Left lung (tissue), 10 donors: ENCODE data around the gene EXOG. TPM values are rescaled to one million over a fixed set of nuclear protein-coding genes. Genes with fewer than 3 reads are reported as not detected.

Experiments used
- ATAC-seq: fragments of 200-7000 bp; cut with Tn5 transposase; one replicate; pipeline ENCODE4 v1.9.1; 2020; ENCODE audit warnings: moderate library complexity
- DNase-seq, 4 donors: peaks; one replicate each; pipeline ENCODE4 v3.0.0-alpha.2; 2013 to 2020
- H3K27ac ChIP-seq, 2 donors: fragments of 200-600 bp; sonication (generic) in 1 of 2; one replicate each; pipeline versions ENCODE4 v1.5.0 to v1.8.0; 2020 to 2021
- H3K27me3 ChIP-seq, 2 donors: fragments of 200-600 bp; sonication (generic) in 1 of 2; one replicate each; pipeline versions ENCODE4 v1.5.0 to v1.8.0; 2020 to 2021
- H3K36me3 ChIP-seq, 2 donors: fragments of 200-600 bp; sonication (generic) in 1 of 2; one replicate each; pipeline versions ENCODE4 v1.5.0 to v1.8.0; 2020 to 2021
- H3K4me1 ChIP-seq, 2 donors: fragments of 200-600 bp; one replicate each; pipeline ENCODE4 v1.8.0; 2021
- H3K4me3 ChIP-seq, 2 donors: fragments of 200-600 bp; sonication (generic) in 1 of 2; one replicate each; pipeline versions ENCODE4 v1.5.0 to v1.8.0; 2020 to 2021; ENCODE audit warnings: mild to moderate bottlenecking in 1 of 2
- H3K9me3 ChIP-seq, 2 donors: fragments of 200-600 bp; sonication (generic) in 1 of 2; one replicate each; pipeline versions ENCODE4 v1.5.0 to v1.8.0; 2020 to 2021
- intact Hi-C, 2 donors: fragments of 100-400 bp; cut with DNase I; formaldehyde crosslinking; loops; one replicate each; pipeline versions ENCODE4 v1.11.2 to v1.14.2; 2022
- polyA plus RNA-seq, 6 donors: library from polyadenylated mRNA; unstranded; fragments of 120-200 nt; gene quantifications; one replicate each; pipeline ENCODE4 v1.2.1, GENCODE V29; 2013; ENCODE audit not compliant: insufficient read length in 6 of 6
- total RNA-seq, 2 donors: library from RNA; stranded (reverse); fragmentation: NEBNext Ultra II Directional; extraction: Animal tissue kit (Norgen Biotek cat#: 25700); gene quantifications; one replicate each; pipeline ENCODE4 v1.2.1, GENCODE V29; 2021
- TF ChIP-seq, protein P1 (sequence below), 2 donors: fragments of 200-600 bp; sonication (generic) in 1 of 2; IDR thresholded peaks; one replicate each; pipeline versions ENCODE4 v1.5.0 to v1.8.0; 2021; ENCODE audit warnings: antibody characterized with exemption in 2 of 2
- donor health status: DM: no; HTN: yes; CAD: no.
- donor health status: DM: no; HTN: no; CAD: no.

EXOG gene
- total and polyA plus RNA-seq, 8 donors: 12.8 to 25.6 (median 18.9) TPM

DNA sequence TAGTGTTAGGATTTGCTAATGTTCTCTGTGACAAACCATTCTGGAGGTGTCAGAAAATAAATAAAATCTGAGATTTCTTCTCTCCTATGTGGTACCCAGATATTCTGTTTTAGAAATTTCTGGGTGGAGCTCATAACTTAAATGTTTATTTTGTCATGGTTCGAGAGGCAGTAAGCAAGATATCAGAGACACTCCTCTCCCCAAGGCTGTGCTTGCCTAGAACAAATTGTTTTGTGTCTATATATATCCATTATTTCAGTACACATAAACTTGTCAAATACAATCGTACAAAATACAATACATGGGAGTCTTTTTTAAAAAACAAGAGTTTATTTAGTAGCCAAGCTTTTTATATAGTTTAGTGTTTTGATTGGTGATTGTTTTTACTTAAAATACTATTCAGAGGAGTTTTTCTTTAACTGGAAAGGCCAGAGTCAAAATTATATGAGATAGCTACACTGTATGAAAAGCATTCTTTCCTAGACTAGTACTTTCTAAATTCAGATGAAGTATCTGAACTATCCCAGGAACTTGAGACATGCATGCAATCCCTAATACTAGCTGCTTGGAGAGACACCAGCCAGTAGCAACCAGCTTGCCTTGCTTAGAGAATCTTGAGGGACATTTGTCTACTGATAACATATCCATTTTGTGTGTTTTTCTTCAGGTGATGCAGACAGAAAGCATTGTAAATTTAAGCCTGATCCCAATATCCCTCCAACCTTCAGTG, 4.7 kb downstream of the EXOG start:
- H3K9me3 ChIP-seq: no peaks in the 10 kb centered on the region
- DNase-seq (no peak), ATAC-seq (no peak)
- H3K27me3 ChIP-seq: no peaks in the 10 kb centered on the region
- H3K27ac ChIP-seq: no peak overlapping the region
- peaks cover 0 to 53% of the 10 kb centered on the region in 2 donors for H3K36me3 ChIP-seq
- H3K4me3 ChIP-seq: no peak overlapping the region
- H3K4me1 ChIP-seq: peaks cover 0 to 8% of the 10 kb centered on the region in 2 donors
- intact Hi-C loops: no loop called here
- TF ChIP-seq, protein P1, sequence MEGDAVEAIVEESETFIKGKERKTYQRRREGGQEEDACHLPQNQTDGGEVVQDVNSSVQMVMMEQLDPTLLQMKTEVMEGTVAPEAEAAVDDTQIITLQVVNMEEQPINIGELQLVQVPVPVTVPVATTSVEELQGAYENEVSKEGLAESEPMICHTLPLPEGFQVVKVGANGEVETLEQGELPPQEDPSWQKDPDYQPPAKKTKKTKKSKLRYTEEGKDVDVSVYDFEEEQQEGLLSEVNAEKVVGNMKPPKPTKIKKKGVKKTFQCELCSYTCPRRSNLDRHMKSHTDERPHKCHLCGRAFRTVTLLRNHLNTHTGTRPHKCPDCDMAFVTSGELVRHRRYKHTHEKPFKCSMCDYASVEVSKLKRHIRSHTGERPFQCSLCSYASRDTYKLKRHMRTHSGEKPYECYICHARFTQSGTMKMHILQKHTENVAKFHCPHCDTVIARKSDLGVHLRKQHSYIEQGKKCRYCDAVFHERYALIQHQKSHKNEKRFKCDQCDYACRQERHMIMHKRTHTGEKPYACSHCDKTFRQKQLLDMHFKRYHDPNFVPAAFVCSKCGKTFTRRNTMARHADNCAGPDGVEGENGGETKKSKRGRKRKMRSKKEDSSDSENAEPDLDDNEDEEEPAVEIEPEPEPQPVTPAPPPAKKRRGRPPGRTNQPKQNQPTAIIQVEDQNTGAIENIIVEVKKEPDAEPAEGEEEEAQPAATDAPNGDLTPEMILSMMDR (IDR thresholded peaks at IDR 0.05): no peak

DNA sequence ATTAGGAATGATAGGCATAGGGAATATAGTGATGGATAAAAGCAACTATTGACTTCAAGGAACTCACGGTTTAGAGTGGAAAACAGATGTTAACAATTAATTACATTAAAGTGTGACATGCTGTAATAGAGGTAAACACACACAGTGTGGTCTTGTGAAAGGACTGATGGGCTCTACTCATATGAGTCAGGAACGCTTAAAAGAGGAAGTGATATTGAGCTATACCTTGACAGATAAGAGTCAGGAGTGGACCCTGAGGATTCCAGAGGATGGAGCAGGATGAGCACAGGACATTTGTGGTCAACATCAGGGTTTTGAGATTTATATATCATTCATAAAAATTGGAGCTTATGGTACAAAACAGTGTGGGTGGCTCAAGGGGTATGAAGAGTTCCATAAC, 11.0 kb downstream of the EXOG start:
- ATAC-seq (no peak), DNase-seq (no peak)
- intact Hi-C loops: no loop called here
- Histone ChIP-seq H3K4me3 (no peak overlapping the region), H3K4me1 (no peaks in the 10 kb centered on the region), H3K27ac (no peak overlapping the region), H3K27me3 (no peaks in the 10 kb centered on the region), H3K9me3 (no peaks in the 10 kb centered on the region), H3K36me3 (peaks cover 0 to 87% of the 10 kb centered on the region in 2 donors)
- TF ChIP-seq, protein P1 (IDR thresholded peaks at IDR 0.05): no peak

DNA sequence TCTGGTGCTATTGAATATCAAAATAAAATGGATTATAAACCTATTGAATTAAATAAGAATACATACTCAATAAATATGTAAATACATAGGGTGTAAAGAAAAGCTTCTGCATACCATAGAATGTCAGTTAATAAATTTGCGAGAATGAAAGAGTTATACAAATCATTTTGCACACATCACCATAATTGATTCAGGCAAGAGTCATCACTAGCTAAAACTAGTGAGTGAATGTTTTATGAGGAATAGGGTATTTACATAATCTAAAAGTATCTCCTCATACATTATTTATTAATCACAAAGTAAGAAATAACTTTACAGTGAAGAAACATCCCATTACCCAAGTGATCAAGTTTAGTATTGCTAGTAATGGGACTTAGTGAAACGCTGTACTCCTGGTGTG, 13.6 kb downstream of the EXOG start:
- no peak overlapping the region for H3K4me3 ChIP-seq
- DNase-seq (no peak), ATAC-seq (no peak)
- TF ChIP-seq, protein P1 (IDR thresholded peaks at IDR 0.05): no peak
- no peaks in the 10 kb centered on the region for H3K9me3 ChIP-seq
- peaks cover 0 to 83% of the 10 kb centered on the region in 2 donors for H3K36me3 ChIP-seq
- no peaks in the 10 kb centered on the region for H3K4me1 ChIP-seq
- no peak overlapping the region for H3K27ac ChIP-seq
- intact Hi-C loops: no loop called here
- no peaks in the 10 kb centered on the region for H3K27me3 ChIP-seq

DNA sequence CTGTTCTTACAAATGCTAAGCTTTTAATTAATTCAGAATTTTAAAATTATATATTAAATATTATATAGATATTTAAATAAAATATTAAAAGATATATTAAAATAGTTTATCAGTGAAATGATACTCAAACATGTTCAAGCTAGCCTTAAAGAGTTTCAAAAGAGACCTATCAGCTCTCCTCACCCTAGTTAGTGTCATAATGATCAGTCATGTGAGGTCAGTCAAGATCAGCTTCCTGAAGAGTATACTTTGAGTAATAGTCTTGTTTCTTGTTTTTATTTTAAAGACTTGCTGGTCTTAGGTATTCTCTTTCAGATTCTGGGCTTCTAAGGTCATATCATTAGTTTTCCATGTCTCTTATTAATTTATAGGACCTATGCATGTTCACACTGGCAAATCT, 14.5 kb downstream of the EXOG start:
- Histone ChIP-seq H3K27ac (no peak overlapping the region), H3K27me3 (no peaks in the 10 kb centered on the region), H3K4me3 (no peak overlapping the region), H3K36me3 (peaks cover 0 to 85% of the 10 kb centered on the region in 2 donors), H3K4me1 (no peaks in the 10 kb centered on the region), H3K9me3 (no peaks in the 10 kb centered on the region)
- TF ChIP-seq, protein P1 (IDR thresholded peaks at IDR 0.05): no peak
- ATAC-seq: no peak
- no peak for DNase-seq
- intact Hi-C loops: no loop called here

DNA sequence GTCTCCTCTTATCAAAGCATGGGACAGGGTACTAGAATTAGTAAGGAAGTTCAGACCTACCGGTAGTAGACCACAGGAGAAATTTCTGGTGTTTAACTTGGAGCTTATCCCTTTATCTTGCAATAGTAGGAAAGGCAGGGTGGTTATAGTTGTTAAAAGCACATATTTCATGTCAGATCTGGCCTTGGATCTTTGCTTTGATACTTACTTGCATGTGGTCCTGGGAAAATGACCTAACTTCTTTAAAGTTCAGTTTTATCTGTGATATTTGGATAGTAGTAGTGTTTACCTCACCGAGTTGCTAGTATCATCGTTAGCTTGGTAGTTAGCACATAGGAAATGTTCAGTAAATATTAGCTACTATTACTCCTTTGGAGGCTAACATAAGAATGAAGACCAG, 15.4 kb downstream of the EXOG start:
- DNase-seq (no peak), ATAC-seq (no peak)
- H3K36me3 ChIP-seq: peaks cover 0 to 80% of the 10 kb centered on the region in 2 donors
- intact Hi-C loops: no loop called here
- H3K27me3 ChIP-seq: no peaks in the 10 kb centered on the region
- no peaks in the 10 kb centered on the region for H3K9me3 ChIP-seq
- TF ChIP-seq, protein P1 (IDR thresholded peaks at IDR 0.05): no peak
- no peaks in the 10 kb centered on the region for H3K4me1 ChIP-seq
- no peak overlapping the region for H3K4me3 ChIP-seq
- no peak overlapping the region for H3K27ac ChIP-seq
